Calu3 (cell line): Measurements from ENCODE around the gene MSANTD3. TPM values are rescaled to one million over a fixed set of nuclear protein-coding genes. Genes with fewer than 3 reads are reported as not detected.

ENCODE experiments used
- BruUV-seq: library from RNA; stranded (reverse); fragments of 400-500 nt; replicated peaks from 2 replicates; lab custom pipeline; 2021; lab: Mats Ljungman, UMichigan
- CTCF ChIA-PET: fragments of 300-600 bp; sonication (Branson Sonifier 250); formaldehyde crosslinking; loops from one replicate; lab custom pipeline; 2022; ENCODE audit warnings: antibody characterized with exemption; lab: Charles Lee
- DNase-seq: peaks from one replicate; pipeline ENCODE4 v3.0.0; 2022
- H3K27ac Mint-ChIP-seq: one replicate; pipeline ENCODE4 v1.8.0; 2022; ENCODE audit warnings: mixed read lengths; ENCODE audit not compliant: unreplicated experiment
- H3K27me3 Mint-ChIP-seq: one replicate; pipeline ENCODE4 v1.8.0; 2022; ENCODE audit warnings: mixed read lengths; ENCODE audit not compliant: unreplicated experiment
- H3K36me3 Mint-ChIP-seq: one replicate; pipeline ENCODE4 v1.8.0; 2022; ENCODE audit warnings: mild to moderate bottlenecking, moderate library complexity, mixed read lengths; ENCODE audit not compliant: insufficient read depth, unreplicated experiment
- H3K4me1 Mint-ChIP-seq: one replicate; pipeline ENCODE4 v1.8.0; 2022; ENCODE audit warnings: mild to moderate bottlenecking, low read depth, mixed read lengths; ENCODE audit not compliant: unreplicated experiment
- H3K4me3 Mint-ChIP-seq: one replicate; pipeline ENCODE4 v1.8.0; 2022; ENCODE audit warnings: mild to moderate bottlenecking, low read depth, moderate library complexity, mixed read lengths; ENCODE audit not compliant: unreplicated experiment
- H3K9me3 Mint-ChIP-seq: one replicate; pipeline ENCODE4 v1.8.0; 2022; ENCODE audit warnings: low read depth, mixed read lengths; ENCODE audit not compliant: unreplicated experiment
- CTCF ChIP-seq: fragments of 200-600 bp; IDR thresholded peaks from one replicate; pipeline ENCODE4 v1.8.0; 2022; ENCODE audit warnings: antibody characterized with exemption; ENCODE audit not compliant: unreplicated experiment
- intact Hi-C: fragments of 100-400 bp; cut with micrococcal nuclease; formaldehyde crosslinking; loops from one replicate; pipeline ENCODE4 v1.10.0; 2022; ENCODE audit not compliant: unreplicated experiment
- total RNA-seq: library from RNA; stranded (reverse); gene quantifications from 2 replicates; pipeline ENCODE4 v1.2.3, GENCODE V29; 2022

Gene MSANTD3
- total RNA-seq, 1 experiment from 2014 or later, result 23.5 TPM

- Mint-ChIP-seq H3K36me3 (no peaks in the 10 kb centered on the region), H3K4me3 (no peak overlapping the region), H3K9me3 (no peaks in the 10 kb centered on the region), H3K4me1 (no peaks in the 10 kb centered on the region), H3K27me3 (no peaks in the 10 kb centered on the region), H3K27ac (no peak overlapping the region)
- DNase-seq, result no peak
- intact Hi-C loops, result no loop called here
- no TSS peak for BruUV-seq
- CTCF ChIA-PET, result no interaction called here
- TF ChIP-seq CTCF, result no peak
Observed at GRCh38 chr9:100499460-100499859, 72.5 kb downstream of the MSANTD3 start.

DNA sequence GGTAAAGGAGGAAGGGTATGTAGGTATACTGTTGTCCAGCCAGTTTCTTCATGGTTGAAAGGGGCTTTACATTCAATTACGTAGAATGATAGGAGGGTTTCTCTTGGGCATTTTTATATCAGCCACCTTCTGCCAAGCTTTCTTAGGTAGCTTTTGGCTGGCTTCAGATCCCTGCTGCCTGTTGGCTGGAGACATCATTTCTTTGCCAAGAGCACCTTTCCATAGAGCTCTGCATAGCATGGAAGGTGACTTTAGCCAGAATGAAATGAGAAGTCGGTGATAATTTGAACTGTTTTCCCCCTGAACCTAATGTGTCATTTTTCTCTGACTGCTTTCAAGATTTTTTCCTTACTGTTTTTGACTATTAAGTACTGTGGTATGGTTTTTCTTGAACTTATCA, 72.9 kb downstream of the MSANTD3 start:
- Mint-ChIP-seq H3K27me3 (no peaks in the 10 kb centered on the region), H3K36me3 (no peaks in the 10 kb centered on the region), H3K4me1 (no peaks in the 10 kb centered on the region), H3K27ac (no peak overlapping the region), H3K9me3 (no peaks in the 10 kb centered on the region), H3K4me3 (no peak overlapping the region)
- TF ChIP-seq CTCF, result no peak
- CTCF ChIA-PET, result no interaction called here
- intact Hi-C loops, result no loop called here
- DNase-seq, result no peak
- BruUV-seq, result no TSS peak

Other genes starting within 250 kb of the MSANTD3 start
- 15.3 and 17.7 TPM in 2 replicates for gene TEX10, start 74.2 kb upstream of the MSANTD3 start, total RNA-seq
- 1.7 TPM in 2 replicates for gene TMEFF1, start 46.0 kb downstream of the MSANTD3 start, total RNA-seq
- 0.37 and 0.52 TPM in 2 replicates for gene CAVIN4, start 150.9 kb downstream of the MSANTD3 start, total RNA-seq